Liver (tissue), 9 donors: ENCODE results near the gene CYTH2. TPM values are rescaled to one million over a fixed set of nuclear protein-coding genes. Genes with fewer than 3 reads are reported as not detected.

Experiments used
- DNase-seq: peaks from one replicate; pipeline ENCODE4 v3.0.0-alpha.2; 2017; ENCODE audit warnings: low spot score
- H3K27ac ChIP-seq, 2 donors: one replicate each; pipeline ENCODE4 v1.7.0; 2013; ENCODE audit warnings: inconsistent platforms in 2 of 2, low read length in 2 of 2, control low read depth in 1 of 2, low read depth in 1 of 2, mild to moderate bottlenecking in 1 of 2
- H3K27me3 ChIP-seq, 4 donors: one replicate each; pipeline versions ENCODE4 v1.6.1 to v1.7.0; 2013; ENCODE audit warnings: low read length in 3 of 4, inconsistent platforms in 1 of 4, mild to moderate bottlenecking in 1 of 4, moderate library complexity in 1 of 4; ENCODE audit not compliant: control insufficient read depth in 4 of 4, insufficient read depth in 4 of 4
- H3K36me3 ChIP-seq, 4 donors: one replicate each; pipeline versions ENCODE4 v1.6.1 to v1.7.0; 2013; ENCODE audit warnings: low read length in 3 of 4, mild to moderate bottlenecking in 3 of 4, low read depth in 1 of 4, moderate library complexity in 1 of 4; ENCODE audit not compliant: control insufficient read depth in 4 of 4, insufficient read depth in 3 of 4
- H3K4me1 ChIP-seq, 4 donors: one replicate each; pipeline versions ENCODE4 v1.6.1 to v1.7.0; 2013; ENCODE audit warnings: low read length in 3 of 4, mild to moderate bottlenecking in 3 of 4, moderate library complexity in 1 of 4; ENCODE audit not compliant: control insufficient read depth in 4 of 4, insufficient read depth in 4 of 4
- H3K4me3 ChIP-seq, 3 donors: one replicate each; pipeline versions ENCODE4 v1.6.1 to v1.7.0; 2013; ENCODE audit warnings: low read length in 3 of 3, control low read depth in 1 of 3, low read depth in 1 of 3, mild to moderate bottlenecking in 1 of 3
- H3K9ac ChIP-seq, 2 donors: one replicate each; pipeline ENCODE4 v1.7.0; 2013; ENCODE audit warnings: low read length in 2 of 2, mild to moderate bottlenecking in 2 of 2, moderate library complexity in 2 of 2, control low read depth in 1 of 2, low read depth in 1 of 2
- H3K9me3 ChIP-seq, 4 donors: one replicate each; pipeline versions ENCODE4 v1.6.1 to v1.7.0; 2013; ENCODE audit warnings: low read length in 3 of 4; ENCODE audit not compliant: control insufficient read depth in 4 of 4
- ATF3 ChIP-seq: IDR thresholded peaks from 2 replicates; pipeline ENCODE4 v1.6.1; 2016; ENCODE audit warnings: antibody characterized with exemption
- CTCF ChIP-seq: fragments of 150-350 bp; IDR thresholded peaks from 2 replicates; pipeline ENCODE4 v1.5.1; 2017; ENCODE audit warnings: improper control_type of control experiment, low read depth, low read length; ENCODE audit not compliant: missing input control
- EGR1 ChIP-seq, 2 donors: IDR thresholded peaks; 2 replicates each; pipeline ENCODE4 v1.6.1; 2016 to 2018; ENCODE audit warnings: antibody characterized with exemption in 2 of 2, low read depth in 2 of 2
- FOXA1 ChIP-seq: IDR thresholded peaks from 2 replicates; pipeline ENCODE4 v1.6.1; 2016; ENCODE audit warnings: antibody characterized with exemption
- FOXA2 ChIP-seq: IDR thresholded peaks from 2 replicates; pipeline ENCODE4 v1.6.1; 2016; ENCODE audit warnings: antibody characterized with exemption
- GABPA ChIP-seq, 2 donors: IDR thresholded peaks in 1 of 2; conservative IDR thresholded peaks in 1 of 2; 2 replicates each; pipeline ENCODE4 v1.6.1; 2016; ENCODE audit warnings: antibody characterized with exemption in 2 of 2, mild to moderate bottlenecking in 1 of 2, moderate library complexity in 1 of 2
- HNF4A ChIP-seq, 2 donors: conservative IDR thresholded peaks; 2 replicates each; pipeline ENCODE4 v1.6.1; 2016; ENCODE audit warnings: antibody characterized with exemption in 2 of 2, mild to moderate bottlenecking in 2 of 2
- HNF4G ChIP-seq: IDR thresholded peaks from 2 replicates; pipeline ENCODE4 v1.6.1; 2016; ENCODE audit warnings: antibody characterized with exemption
- JUND ChIP-seq, 2 donors: IDR thresholded peaks; 2 replicates each; pipeline ENCODE4 v1.6.1; 2016; ENCODE audit warnings: antibody characterized with exemption in 2 of 2
- NR2F2 ChIP-seq: IDR thresholded peaks from 2 replicates; pipeline ENCODE4 v1.6.1; 2016; ENCODE audit warnings: antibody characterized with exemption
- RAD21 ChIP-seq, 2 donors: IDR thresholded peaks; 2 replicates each; pipeline ENCODE4 v1.6.1; 2016; ENCODE audit warnings: antibody characterized with exemption in 2 of 2, mild to moderate bottlenecking in 2 of 2
- REST ChIP-seq: IDR thresholded peaks from 2 replicates; pipeline ENCODE4 v1.6.1; 2016; ENCODE audit warnings: antibody characterized with exemption, mild to moderate bottlenecking
- RXRA ChIP-seq, 2 donors: IDR thresholded peaks; 2 replicates each; pipeline ENCODE4 v1.6.1; 2017 to 2018; ENCODE audit warnings: antibody characterized with exemption in 2 of 2, mild to moderate bottlenecking in 1 of 2
- SP1 ChIP-seq: IDR thresholded peaks from 2 replicates; pipeline ENCODE4 v1.6.1; 2018; ENCODE audit warnings: antibody characterized with exemption, mild to moderate bottlenecking
- TAF1 ChIP-seq: conservative IDR thresholded peaks from 2 replicates; pipeline ENCODE4 v1.6.1; 2016; ENCODE audit warnings: antibody characterized with exemption, mild to moderate bottlenecking
- YY1 ChIP-seq: IDR thresholded peaks from 2 replicates; pipeline ENCODE4 v1.6.1; 2016; ENCODE audit warnings: antibody characterized with exemption, mild to moderate bottlenecking
- WGBS: extraction: QIAGEN DNeasy Blood & Tissue Kit; methylation state at CpG from one replicate; pipeline ENCODE4 v1.1.7; 2013; 5-methylcytosine and 5-hydroxymethylcytosine counted together
- polyA plus RNA-seq, 2 donors: library from polyadenylated mRNA; stranded (reverse) in 1 of 2; unstranded in 1 of 2; fragments of 200-250 nt in 1 of 2; fragments of >200 nt in 1 of 2; fragmentation: Nextera tagmentation in 1 of 2; extraction: Ambion mirVana in 1 of 2; gene quantifications; one replicate each; pipeline versions ENCODE4 v1.2.1 to v1.2.3, GENCODE V29; 2013 to 2015
- total RNA-seq, 2 donors: library from RNA; depleted of rRNA; stranded (reverse); fragments of >200 nt; gene quantifications; one replicate each; pipeline ENCODE4 v1.2.3, GENCODE V29; 2014
- TF ChIP-seq, protein P1 (sequence below): IDR thresholded peaks from 2 replicates; pipeline ENCODE4 v1.6.1; 2016; ENCODE audit warnings: antibody characterized with exemption
- TF ChIP-seq, protein P2 (sequence below): IDR thresholded peaks from 2 replicates; pipeline ENCODE4 v1.6.1; 2016; ENCODE audit warnings: antibody characterized with exemption
- donor health status: healthy.
- donor health status: healthy.
- donor health status: healthy.
- donor health status: healthy.
- donor health status: healthy.

Gene CYTH2
- total and polyA plus RNA-seq, 4 donors, result 13.0 to 16.9 (median 13.2) TPM

- Histone ChIP-seq H3K9ac (no peak overlapping the region), H3K27me3 (no peaks in the 10 kb centered on the region), H3K4me1 (peaks cover 4 to 24% (median 14%) of the 10 kb centered on the region in 4 donors), H3K36me3 (peaks cover 0 to under 1% (median 0%) of the 10 kb centered on the region in 4 donors), H3K4me3 (peak overlapping the region in 1 of 3 donors; percentile 39), H3K27ac (no peak overlapping the region), H3K9me3 (no peaks in the 10 kb centered on the region)
- DNase-seq, result no peak
- WGBS, result 37% methylated on average over 94 of the region's 94 CpGs
- no peak for TF ChIP-seq GABPA (IDR thresholded peaks at IDR 0.05 in 1 of 2, conservative IDR thresholded peaks at IDR 0.05 in 1 of 2)
- TF ChIP-seq CTCF, result no peak
- TF ChIP-seq REST, result no peak
- TF ChIP-seq EGR1 (IDR thresholded peaks at IDR 0.05; ENCODE audit: low read depth in 2 of 2), result no peak
- TF ChIP-seq HNF4G, result no peak
- no peak for TF ChIP-seq SP1
- no peak for TF ChIP-seq RAD21 (IDR thresholded peaks at IDR 0.05)
- no peak for TF ChIP-seq FOXA1
- no peak for TF ChIP-seq HNF4A (conservative IDR thresholded peaks at IDR 0.05)
- TF ChIP-seq YY1, result no peak
These were observed 26.8 kb upstream of the CYTH2 start for GRCh38 chr19:48442116-48443035.

- Histone ChIP-seq H3K9me3 (no peaks in the 10 kb centered on the region), H3K36me3 (peaks cover 0 to 9% (median 4%) of the 10 kb centered on the region in 4 donors), H3K27me3 (no peaks in the 10 kb centered on the region), H3K9ac (no peak overlapping the region), H3K4me1 (peaks cover 4 to 24% (median 14%) of the 10 kb centered on the region in 4 donors), H3K4me3 (peak overlapping the region in 1 of 3 donors; percentile 39), H3K27ac (no peak overlapping the region)
- WGBS, result 11% methylated on average over 60 of the region's 60 CpGs
- DNase-seq, result no peak
- TF ChIP-seq GABPA (IDR thresholded peaks at IDR 0.05 in 1 of 2, conservative IDR thresholded peaks at IDR 0.05 in 1 of 2) (no peak), RXRA (IDR thresholded peaks at IDR 0.05) (no peak), ATF3 (no peak), HNF4A (conservative IDR thresholded peaks at IDR 0.05) (no peak), FOXA1 (no peak), YY1 (no peak), TAF1 (no peak), FOXA2 (no peak), RAD21 (IDR thresholded peaks at IDR 0.05) (no peak), JUND (IDR thresholded peaks at IDR 0.05) (no peak), EGR1 (IDR thresholded peaks at IDR 0.05; ENCODE audit: low read depth in 2 of 2) (no peak), REST (no peak), HNF4G (no peak), NR2F2 (no peak)
- TF ChIP-seq, protein P1, sequence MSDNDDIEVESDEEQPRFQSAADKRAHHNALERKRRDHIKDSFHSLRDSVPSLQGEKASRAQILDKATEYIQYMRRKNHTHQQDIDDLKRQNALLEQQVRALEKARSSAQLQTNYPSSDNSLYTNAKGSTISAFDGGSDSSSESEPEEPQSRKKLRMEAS, result no peak
- TF ChIP-seq, protein P2, sequence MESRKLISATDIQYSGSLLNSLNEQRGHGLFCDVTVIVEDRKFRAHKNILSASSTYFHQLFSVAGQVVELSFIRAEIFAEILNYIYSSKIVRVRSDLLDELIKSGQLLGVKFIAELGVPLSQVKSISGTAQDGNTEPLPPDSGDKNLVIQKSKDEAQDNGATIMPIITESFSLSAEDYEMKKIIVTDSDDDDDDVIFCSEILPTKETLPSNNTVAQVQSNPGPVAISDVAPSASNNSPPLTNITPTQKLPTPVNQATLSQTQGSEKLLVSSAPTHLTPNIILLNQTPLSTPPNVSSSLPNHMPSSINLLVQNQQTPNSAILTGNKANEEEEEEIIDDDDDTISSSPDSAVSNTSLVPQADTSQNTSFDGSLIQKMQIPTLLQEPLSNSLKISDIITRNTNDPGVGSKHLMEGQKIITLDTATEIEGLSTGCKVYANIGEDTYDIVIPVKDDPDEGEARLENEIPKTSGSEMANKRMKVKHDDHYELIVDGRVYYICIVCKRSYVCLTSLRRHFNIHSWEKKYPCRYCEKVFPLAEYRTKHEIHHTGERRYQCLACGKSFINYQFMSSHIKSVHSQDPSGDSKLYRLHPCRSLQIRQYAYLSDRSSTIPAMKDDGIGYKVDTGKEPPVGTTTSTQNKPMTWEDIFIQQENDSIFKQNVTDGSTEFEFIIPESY, result no peak
These were observed 25.9 kb upstream of the CYTH2 start for GRCh38 chr19:48443256-48443655.
